Right lobe of liver (tissue), 4 donors: ENCODE results near the gene FGF14.

ENCODE experiments used
- POLR2A ChIP-seq: fragments of 450-650 bp; IDR thresholded peaks from one replicate; pipeline ENCODE4 v1.6.1; 2017; ENCODE audit warnings: antibody characterized with exemption, mild to moderate bottlenecking
- TF ChIP-seq, protein P1 (sequence below), 4 donors: fragments of 200-600 bp in 3 of 4; fragments of 450-650 bp in 1 of 4; IDR thresholded peaks; one replicate each; pipeline versions ENCODE4 v1.5.1 to v1.8.0; 2016 to 2022; ENCODE audit warnings: antibody characterized with exemption in 4 of 4, mild to moderate bottlenecking in 2 of 4
- donor health status: DM: no; HTN: no; CAD: no.
- donor health status: DM: no; HTN: no; CAD: no.
- donor health status: DM: no; HTN: yes; CAD: no.

DNA sequence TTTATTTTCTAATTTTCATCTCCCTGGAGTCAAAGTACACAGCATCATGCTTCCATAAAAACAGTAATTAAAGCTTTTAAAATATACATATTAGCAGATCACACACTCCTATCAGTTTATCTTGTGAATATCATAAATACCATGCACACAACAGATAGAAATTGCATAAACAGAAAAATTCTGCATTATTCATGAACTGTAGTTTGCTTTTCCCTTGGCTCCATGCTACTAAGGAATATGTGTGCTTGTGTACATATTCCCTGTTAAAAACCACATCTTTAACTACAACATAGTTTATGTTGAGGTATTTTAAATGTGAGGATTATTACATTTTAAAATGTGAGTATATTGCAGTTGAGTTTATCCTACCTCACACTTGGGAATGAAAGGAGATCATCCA lies 193.5 kb downstream of the FGF14 start:
- TF ChIP-seq, protein P1, sequence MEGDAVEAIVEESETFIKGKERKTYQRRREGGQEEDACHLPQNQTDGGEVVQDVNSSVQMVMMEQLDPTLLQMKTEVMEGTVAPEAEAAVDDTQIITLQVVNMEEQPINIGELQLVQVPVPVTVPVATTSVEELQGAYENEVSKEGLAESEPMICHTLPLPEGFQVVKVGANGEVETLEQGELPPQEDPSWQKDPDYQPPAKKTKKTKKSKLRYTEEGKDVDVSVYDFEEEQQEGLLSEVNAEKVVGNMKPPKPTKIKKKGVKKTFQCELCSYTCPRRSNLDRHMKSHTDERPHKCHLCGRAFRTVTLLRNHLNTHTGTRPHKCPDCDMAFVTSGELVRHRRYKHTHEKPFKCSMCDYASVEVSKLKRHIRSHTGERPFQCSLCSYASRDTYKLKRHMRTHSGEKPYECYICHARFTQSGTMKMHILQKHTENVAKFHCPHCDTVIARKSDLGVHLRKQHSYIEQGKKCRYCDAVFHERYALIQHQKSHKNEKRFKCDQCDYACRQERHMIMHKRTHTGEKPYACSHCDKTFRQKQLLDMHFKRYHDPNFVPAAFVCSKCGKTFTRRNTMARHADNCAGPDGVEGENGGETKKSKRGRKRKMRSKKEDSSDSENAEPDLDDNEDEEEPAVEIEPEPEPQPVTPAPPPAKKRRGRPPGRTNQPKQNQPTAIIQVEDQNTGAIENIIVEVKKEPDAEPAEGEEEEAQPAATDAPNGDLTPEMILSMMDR (IDR thresholded peaks at IDR 0.05), result no peak
- TF ChIP-seq POLR2A, result no peak
